ENCODE measurements around the gene MAP3K21.

MAP3K21 gene

GRCh38 chr1:233427907-233428306 lies 100.4 kb downstream of the MAP3K21 start:
- H3K27ac ChIP-seq: no peak overlapping the region
- no peak for DNase-seq (ENCODE audit: low read depth, low spot score)

- no peak for DNase-seq (ENCODE audit: low read depth, low spot score)
- H3K27ac ChIP-seq: no peak overlapping the region
These were observed 104.4 kb downstream of the MAP3K21 start for GRCh38 chr1:233431753-233432403.

GRCh38 chr1:233432916-233433315 lies 105.4 kb downstream of the MAP3K21 start:
- DNase-seq (ENCODE audit: low read depth, low spot score): no peak

GRCh38 chr1:233433436-233434210 lies 106.1 kb downstream of the MAP3K21 start:
- H3K27ac ChIP-seq: no peak overlapping the region
- DNase-seq (ENCODE audit: low read depth, low spot score): no peak

More at GRCh38 chr1:233432916-233433315, 105.4 kb downstream of the MAP3K21 start:
- H3K27ac ChIP-seq: no peak overlapping the region

Measured in epithelial cell of prostate (primary cell).